NOMO-1 treated with dmso at 0.1 percent for 144 hours (cell line): ENCODE data around the gene SLC39A11.
A peak's percentile ranks its signal among the peaks of the same experiment; 100 is the strongest.

Source experiments
- DNase-seq: peaks from one replicate; lab custom pipeline; 2025; ENCODE audit not compliant: unreplicated experiment; lab: John Stamatoyannopoulos, UW

The SLC39A11 gene

GRCh38 chr17:72702136-72702735, 390.3 kb downstream of the SLC39A11 start:
- DNase-seq: no peak

- DNase-seq: no peak
These were observed 392.3 kb downstream of the SLC39A11 start for GRCh38 chr17:72700226-72700625.

GRCh38 chr17:72699545-72699944, 392.9 kb downstream of the SLC39A11 start:
- DNase-seq: no peak

- no peak for DNase-seq
These were observed 394.8 kb downstream of the SLC39A11 start for GRCh38 chr17:72697602-72698146.

- no peak for DNase-seq
These were observed 395.8 kb downstream of the SLC39A11 start for GRCh38 chr17:72696721-72697120.

- no peak for DNase-seq
These were observed 396.3 kb downstream of the SLC39A11 start for GRCh38 chr17:72696156-72696555.

- DNase-seq: no peak
These were observed 398.5 kb downstream of the SLC39A11 start for GRCh38 chr17:72693956-72694355.

- no peak for DNase-seq
These were observed 399.2 kb downstream of the SLC39A11 start for GRCh38 chr17:72693151-72693878.

GRCh38 chr17:72692676-72693075, 399.8 kb downstream of the SLC39A11 start:
- DNase-seq: no peak

GRCh38 chr17:72691586-72691985, 400.9 kb downstream of the SLC39A11 start:
- DNase-seq: no peak

GRCh38 chr17:72691017-72691416, 401.5 kb downstream of the SLC39A11 start:
- no peak for DNase-seq

GRCh38 chr17:72687886-72688285, 404.6 kb downstream of the SLC39A11 start:
- peak; percentile 76 for DNase-seq

GRCh38 chr17:72684405-72685020, 408.0 kb downstream of the SLC39A11 start:
- DNase-seq: no peak

GRCh38 chr17:72683506-72684404, 408.7 kb downstream of the SLC39A11 start:
- DNase-seq: peak; percentile 35

- no peak for DNase-seq
These were observed 409.9 kb downstream of the SLC39A11 start for GRCh38 chr17:72682605-72683004.

GRCh38 chr17:72681844-72682243, 410.6 kb downstream of the SLC39A11 start:
- no peak for DNase-seq

- no peak for DNase-seq
These were observed 414.6 kb downstream of the SLC39A11 start for GRCh38 chr17:72677714-72678390.

- no peak for DNase-seq
These were observed 415.4 kb downstream of the SLC39A11 start for GRCh38 chr17:72677108-72677507.

- no peak for DNase-seq
These were observed 419.8 kb downstream of the SLC39A11 start for GRCh38 chr17:72672729-72673128.

- no peak for DNase-seq
These were observed 421.5 kb downstream of the SLC39A11 start for GRCh38 chr17:72671016-72671415.
